NCI-H187 (cell line): ENCODE measurements around the gene MAP3K7CL.

Source experiments
- DNase-seq, 2 experiments: peaks; one replicate each; lab custom pipeline; 2025; lab: John Stamatoyannopoulos, UW

Gene MAP3K7CL

GRCh38 chr21:29168891-29169315 lies 38.5 kb downstream of the MAP3K7CL start:
- DNase-seq = no peak

GRCh38 chr21:29170944-29171343 lies 40.5 kb downstream of the MAP3K7CL start:
- DNase-seq = no peak

- no peak for DNase-seq
Observed at GRCh38 chr21:29172282-29172681, 41.8 kb downstream of the MAP3K7CL start.

- DNase-seq = no peak
Observed at GRCh38 chr21:29174607-29175013, 44.2 kb downstream of the MAP3K7CL start.

- DNase-seq = no peak
Observed at GRCh38 chr21:29175408-29176134, 45.1 kb downstream of the MAP3K7CL start.

- no peak for DNase-seq
Observed at GRCh38 chr21:29176471-29177120, 46.2 kb downstream of the MAP3K7CL start.

GRCh38 chr21:29177800-29178199 lies 47.4 kb downstream of the MAP3K7CL start:
- DNase-seq = no peak

GRCh38 chr21:29178926-29179325 lies 48.5 kb downstream of the MAP3K7CL start:
- no peak for DNase-seq

- DNase-seq = no peak
Observed at GRCh38 chr21:29179503-29179902, 49.1 kb downstream of the MAP3K7CL start.

GRCh38 chr21:29181799-29182470 lies 51.5 kb downstream of the MAP3K7CL start:
- DNase-seq = no peak

- DNase-seq = no peak
Observed at GRCh38 chr21:29182691-29183092, 52.2 kb downstream of the MAP3K7CL start.

GRCh38 chr21:29184037-29184436 lies 53.6 kb downstream of the MAP3K7CL start:
- no peak for DNase-seq

GRCh38 chr21:29185172-29185571 lies 54.7 kb downstream of the MAP3K7CL start:
- no peak for DNase-seq

- no peak for DNase-seq
Observed at GRCh38 chr21:29185633-29186032, 55.2 kb downstream of the MAP3K7CL start.

GRCh38 chr21:29186246-29186645 lies 55.8 kb downstream of the MAP3K7CL start:
- DNase-seq = no peak

- no peak for DNase-seq
Observed at GRCh38 chr21:29187944-29188343, 57.5 kb downstream of the MAP3K7CL start.

- no peak for DNase-seq
Observed at GRCh38 chr21:29189353-29189752, 58.9 kb downstream of the MAP3K7CL start.

GRCh38 chr21:29190923-29191331 lies 60.5 kb downstream of the MAP3K7CL start:
- DNase-seq = no peak

GRCh38 chr21:29193072-29193471 lies 62.6 kb downstream of the MAP3K7CL start:
- DNase-seq = no peak

- DNase-seq = no peak
Observed at GRCh38 chr21:29193901-29194300, 63.5 kb downstream of the MAP3K7CL start.

- no peak for DNase-seq
Observed at GRCh38 chr21:29194342-29194741, 63.9 kb downstream of the MAP3K7CL start.

- no peak for DNase-seq
Observed at GRCh38 chr21:29194847-29195246, 64.4 kb downstream of the MAP3K7CL start.
